GM12878 (cell line): ENCODE measurements around the gene UBE2I. TPM values are rescaled to one million over a fixed set of nuclear protein-coding genes. Genes with fewer than 3 reads are reported as not detected.

Experiments
- BRCA1 ChIP-seq: IDR thresholded peaks from 2 replicates; pipeline ENCODE4 v1.6.1; 2011; ENCODE audit warnings: low read depth, low read length, improper control_type of control experiment
- CEBPB ChIP-seq, 2 experiments: fragments of 150-350 bp in 1 of 2; IDR thresholded peaks; 2 replicates each; pipeline ENCODE4 v1.6.1; 2012 to 2014; ENCODE audit warnings: low read depth in 2 of 2, low read length in 2 of 2, borderline replicate concordance in 1 of 2, inconsistent platforms in 1 of 2
- CHD2 ChIP-seq: IDR thresholded peaks from 2 replicates; pipeline ENCODE4 v1.6.1; 2011; ENCODE audit warnings: low read depth, low read length, improper control_type of control experiment, borderline replicate concordance
- HDAC2 ChIP-seq: fragments of 200-600 bp; sonication (generic); IDR thresholded peaks from 2 replicates; pipeline ENCODE4 v1.6.1; 2017
- KLF5 ChIP-seq: fragments of 450-650 bp; IDR thresholded peaks from 2 replicates; pipeline ENCODE4 v1.6.1; 2014; ENCODE audit warnings: mild to moderate bottlenecking; ENCODE audit not compliant: partially characterized antibody
- NFIC ChIP-seq: IDR thresholded peaks from 2 replicates; pipeline ENCODE4 v1.6.1; 2012; ENCODE audit warnings: low read depth, mild to moderate bottlenecking, inconsistent platforms, low read length, moderate library complexity
- NFYB ChIP-seq: IDR thresholded peaks from 2 replicates; pipeline ENCODE4 v1.6.1; 2011; ENCODE audit warnings: low read depth, mild to moderate bottlenecking, low read length, improper control_type of control experiment, moderate library complexity; ENCODE audit not compliant: insufficient read depth
- NRF1 ChIP-seq: conservative IDR thresholded peaks from 2 replicates; pipeline ENCODE4 v1.6.1; 2011; ENCODE audit warnings: mild to moderate bottlenecking, low read depth, low read length, improper control_type of control experiment
- RAD51 ChIP-seq: fragments of 450-650 bp; IDR thresholded peaks from 2 replicates; pipeline ENCODE4 v1.6.1; 2016; ENCODE audit warnings: moderate library complexity, mild to moderate bottlenecking, inconsistent platforms
- SREBF2 ChIP-seq: IDR thresholded peaks from 2 replicates; pipeline ENCODE4 v1.6.1; 2012; ENCODE audit warnings: mild to moderate bottlenecking, low read length
- TAF1 ChIP-seq: IDR thresholded peaks from 2 replicates; pipeline ENCODE4 v1.6.1; 2011; ENCODE audit warnings: mild to moderate bottlenecking, low read depth, low read length, borderline replicate concordance
- ZNF217 ChIP-seq: fragments of 450-650 bp; IDR thresholded peaks from 2 replicates; pipeline ENCODE4 v1.6.1; 2017; ENCODE audit warnings: antibody characterized with exemption, mild to moderate bottlenecking
- ZNF622 ChIP-seq: fragments of 450-650 bp; IDR thresholded peaks from 2 replicates; pipeline ENCODE4 v1.6.1; 2017; ENCODE audit warnings: mild to moderate bottlenecking, inconsistent platforms
- polyA plus RNA-seq, 11 experiments: library from polyadenylated mRNA; depleted of rRNA in 4 of 11; unstranded in 6 of 11; stranded (reverse) in 5 of 11; fragments of >200 nt; fragmentation: Nextera tagmentation in 4 of 11; fragmentation: Illumina TruSeq in 1 of 11; extraction: Ambion mirVana in 4 of 11; extraction: Trizol in 1 of 11; gene quantifications; 1 replicate in 1 of 11; 2 replicates in 10 of 11; pipeline versions ENCODE4 v1.2.1 to v1.2.3, GENCODE V29; 2011 to 2016; ENCODE audit warnings: inconsistent platforms in 2 of 11, missing spikeins in 2 of 11, low read depth in 1 of 11
- total RNA-seq, 4 experiments: library from RNA; depleted of rRNA in 3 of 4; stranded (reverse); fragments of >200 nt in 3 of 4; fragmentation: Illumina TruSeq in 1 of 4; extraction: Trizol in 1 of 4; gene quantifications; 2 replicates each; pipeline versions ENCODE4 v1.2.1 to v1.2.3, GENCODE V29; 2013 to 2021
- TF ChIP-seq, protein P1 (sequence below): IDR thresholded peaks from 2 replicates; pipeline ENCODE4 v1.6.1; 2011; ENCODE audit warnings: low read depth, low read length, improper control_type of control experiment, borderline replicate concordance
- TF ChIP-seq, protein P2 (sequence below): fragments of 450-650 bp; IDR thresholded peaks from 2 replicates; pipeline ENCODE4 v1.6.1; 2016; ENCODE audit warnings: mild to moderate bottlenecking
- TF ChIP-seq, protein P3 (sequence below): IDR thresholded peaks from 2 replicates; pipeline ENCODE4 v1.6.1; 2012; ENCODE audit warnings: improper control_type of control experiment, low read depth, low read length; ENCODE audit not compliant: insufficient replicate concordance
- TF ChIP-seq, protein P4 (sequence below): fragments of 450-650 bp; IDR thresholded peaks from 2 replicates; pipeline ENCODE4 v1.6.1; 2017; ENCODE audit warnings: mild to moderate bottlenecking
- TF ChIP-seq, protein P5 (sequence below): IDR thresholded peaks from 2 replicates; pipeline ENCODE4 v1.6.1; 2012; ENCODE audit warnings: low read depth, low read length, improper control_type of control experiment
- TF ChIP-seq, protein P6 (sequence below): fragments of 150-350 bp; IDR thresholded peaks from 2 replicates; pipeline ENCODE4 v1.6.1; 2014; ENCODE audit warnings: mild to moderate bottlenecking, low read depth, low read length

UBE2I gene
- total and polyA plus RNA-seq, 10 of the 15 experiments (the other 5 are each of a cell fraction or from before 2014, with no cell fraction given): 47.5 to 243 (median 194) TPM

DNA sequence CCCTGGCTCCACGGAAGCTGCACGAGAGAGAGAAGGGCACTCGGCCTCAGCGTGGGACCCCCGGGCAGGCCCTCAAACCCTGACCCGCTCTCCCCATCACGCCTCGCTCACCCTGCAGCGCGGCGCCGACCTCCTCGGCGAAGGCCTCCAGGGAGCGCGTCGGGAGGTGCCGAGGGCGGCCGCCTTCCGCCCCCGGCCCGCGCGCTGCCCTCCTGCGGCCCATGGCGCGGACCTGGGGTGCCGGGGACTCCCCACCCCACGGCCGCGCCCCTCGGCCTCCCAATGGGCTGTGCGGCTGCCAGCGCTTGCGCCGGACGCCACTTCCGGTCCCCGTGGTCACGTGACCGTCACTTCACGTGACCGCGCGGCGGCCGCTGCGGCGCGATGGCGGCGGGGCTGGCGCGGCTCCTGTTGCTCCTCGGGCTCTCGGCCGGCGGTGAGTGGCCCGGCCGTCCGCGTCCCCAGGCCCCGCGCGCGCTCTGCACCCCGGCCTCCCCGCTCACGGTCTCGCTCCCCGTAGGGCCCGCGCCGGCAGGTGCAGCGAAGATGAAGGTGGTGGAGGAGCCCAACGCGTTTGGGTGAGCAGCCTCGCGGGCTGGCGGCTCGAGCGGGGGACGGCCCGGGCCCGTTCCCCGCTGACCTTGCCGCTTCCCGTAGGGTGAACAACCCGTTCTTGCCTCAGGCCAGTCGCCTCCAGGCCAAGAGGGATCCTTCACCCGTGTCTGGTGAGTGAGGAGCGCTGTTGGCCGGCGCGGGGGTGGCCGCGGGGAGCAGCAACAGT, 42.3 kb downstream of the UBE2I start, which contains the start of the genes GNPTG and TSR3 (continued):
- no peak for TF ChIP-seq SREBF2
- peak; percentile 91 for TF ChIP-seq TAF1
- peak; percentile 97 for TF ChIP-seq RAD51
- TF ChIP-seq NFYB: peak; percentile 57; the same call in 1 of the 2 replicates
- TF ChIP-seq, protein P1, sequence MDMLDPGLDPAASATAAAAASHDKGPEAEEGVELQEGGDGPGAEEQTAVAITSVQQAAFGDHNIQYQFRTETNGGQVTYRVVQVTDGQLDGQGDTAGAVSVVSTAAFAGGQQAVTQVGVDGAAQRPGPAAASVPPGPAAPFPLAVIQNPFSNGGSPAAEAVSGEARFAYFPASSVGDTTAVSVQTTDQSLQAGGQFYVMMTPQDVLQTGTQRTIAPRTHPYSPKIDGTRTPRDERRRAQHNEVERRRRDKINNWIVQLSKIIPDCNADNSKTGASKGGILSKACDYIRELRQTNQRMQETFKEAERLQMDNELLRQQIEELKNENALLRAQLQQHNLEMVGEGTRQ: peak; percentile 98
- TF ChIP-seq, protein P2, sequence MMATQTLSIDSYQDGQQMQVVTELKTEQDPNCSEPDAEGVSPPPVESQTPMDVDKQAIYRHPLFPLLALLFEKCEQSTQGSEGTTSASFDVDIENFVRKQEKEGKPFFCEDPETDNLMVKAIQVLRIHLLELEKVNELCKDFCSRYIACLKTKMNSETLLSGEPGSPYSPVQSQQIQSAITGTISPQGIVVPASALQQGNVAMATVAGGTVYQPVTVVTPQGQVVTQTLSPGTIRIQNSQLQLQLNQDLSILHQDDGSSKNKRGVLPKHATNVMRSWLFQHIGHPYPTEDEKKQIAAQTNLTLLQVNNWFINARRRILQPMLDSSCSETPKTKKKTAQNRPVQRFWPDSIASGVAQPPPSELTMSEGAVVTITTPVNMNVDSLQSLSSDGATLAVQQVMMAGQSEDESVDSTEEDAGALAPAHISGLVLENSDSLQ: no peak
- TF ChIP-seq, protein P3, sequence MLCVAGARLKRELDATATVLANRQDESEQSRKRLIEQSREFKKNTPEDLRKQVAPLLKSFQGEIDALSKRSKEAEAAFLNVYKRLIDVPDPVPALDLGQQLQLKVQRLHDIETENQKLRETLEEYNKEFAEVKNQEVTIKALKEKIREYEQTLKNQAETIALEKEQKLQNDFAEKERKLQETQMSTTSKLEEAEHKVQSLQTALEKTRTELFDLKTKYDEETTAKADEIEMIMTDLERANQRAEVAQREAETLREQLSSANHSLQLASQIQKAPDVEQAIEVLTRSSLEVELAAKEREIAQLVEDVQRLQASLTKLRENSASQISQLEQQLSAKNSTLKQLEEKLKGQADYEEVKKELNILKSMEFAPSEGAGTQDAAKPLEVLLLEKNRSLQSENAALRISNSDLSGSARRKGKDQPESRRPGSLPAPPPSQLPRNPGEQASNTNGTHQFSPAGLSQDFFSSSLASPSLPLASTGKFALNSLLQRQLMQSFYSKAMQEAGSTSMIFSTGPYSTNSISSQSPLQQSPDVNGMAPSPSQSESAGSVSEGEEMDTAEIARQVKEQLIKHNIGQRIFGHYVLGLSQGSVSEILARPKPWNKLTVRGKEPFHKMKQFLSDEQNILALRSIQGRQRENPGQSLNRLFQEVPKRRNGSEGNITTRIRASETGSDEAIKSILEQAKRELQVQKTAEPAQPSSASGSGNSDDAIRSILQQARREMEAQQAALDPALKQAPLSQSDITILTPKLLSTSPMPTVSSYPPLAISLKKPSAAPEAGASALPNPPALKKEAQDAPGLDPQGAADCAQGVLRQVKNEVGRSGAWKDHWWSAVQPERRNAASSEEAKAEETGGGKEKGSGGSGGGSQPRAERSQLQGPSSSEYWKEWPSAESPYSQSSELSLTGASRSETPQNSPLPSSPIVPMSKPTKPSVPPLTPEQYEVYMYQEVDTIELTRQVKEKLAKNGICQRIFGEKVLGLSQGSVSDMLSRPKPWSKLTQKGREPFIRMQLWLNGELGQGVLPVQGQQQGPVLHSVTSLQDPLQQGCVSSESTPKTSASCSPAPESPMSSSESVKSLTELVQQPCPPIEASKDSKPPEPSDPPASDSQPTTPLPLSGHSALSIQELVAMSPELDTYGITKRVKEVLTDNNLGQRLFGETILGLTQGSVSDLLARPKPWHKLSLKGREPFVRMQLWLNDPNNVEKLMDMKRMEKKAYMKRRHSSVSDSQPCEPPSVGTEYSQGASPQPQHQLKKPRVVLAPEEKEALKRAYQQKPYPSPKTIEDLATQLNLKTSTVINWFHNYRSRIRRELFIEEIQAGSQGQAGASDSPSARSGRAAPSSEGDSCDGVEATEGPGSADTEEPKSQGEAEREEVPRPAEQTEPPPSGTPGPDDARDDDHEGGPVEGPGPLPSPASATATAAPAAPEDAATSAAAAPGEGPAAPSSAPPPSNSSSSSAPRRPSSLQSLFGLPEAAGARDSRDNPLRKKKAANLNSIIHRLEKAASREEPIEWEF: no peak
- peak; percentile 72 for TF ChIP-seq NRF1
- TF ChIP-seq KLF5: peak; percentile 77
- TF ChIP-seq CEBPB (IDR thresholded peaks at IDR 0.05; ENCODE audit: borderline replicate concordance in 1 of 2, low read depth in 2 of 2, low read length in 2 of 2): no peak
- no peak; the same call in 1 of the 2 replicates for TF ChIP-seq NFIC
- TF ChIP-seq ZNF622: no peak
- TF ChIP-seq ZNF217: peak; percentile 65; the same call in 1 of the 2 replicates
- no peak; the same call in 1 of the 2 replicates for TF ChIP-seq CHD2
- TF ChIP-seq HDAC2: peak; percentile 98
- TF ChIP-seq BRCA1: no peak
- TF ChIP-seq, protein P4, sequence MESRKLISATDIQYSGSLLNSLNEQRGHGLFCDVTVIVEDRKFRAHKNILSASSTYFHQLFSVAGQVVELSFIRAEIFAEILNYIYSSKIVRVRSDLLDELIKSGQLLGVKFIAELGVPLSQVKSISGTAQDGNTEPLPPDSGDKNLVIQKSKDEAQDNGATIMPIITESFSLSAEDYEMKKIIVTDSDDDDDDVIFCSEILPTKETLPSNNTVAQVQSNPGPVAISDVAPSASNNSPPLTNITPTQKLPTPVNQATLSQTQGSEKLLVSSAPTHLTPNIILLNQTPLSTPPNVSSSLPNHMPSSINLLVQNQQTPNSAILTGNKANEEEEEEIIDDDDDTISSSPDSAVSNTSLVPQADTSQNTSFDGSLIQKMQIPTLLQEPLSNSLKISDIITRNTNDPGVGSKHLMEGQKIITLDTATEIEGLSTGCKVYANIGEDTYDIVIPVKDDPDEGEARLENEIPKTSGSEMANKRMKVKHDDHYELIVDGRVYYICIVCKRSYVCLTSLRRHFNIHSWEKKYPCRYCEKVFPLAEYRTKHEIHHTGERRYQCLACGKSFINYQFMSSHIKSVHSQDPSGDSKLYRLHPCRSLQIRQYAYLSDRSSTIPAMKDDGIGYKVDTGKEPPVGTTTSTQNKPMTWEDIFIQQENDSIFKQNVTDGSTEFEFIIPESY: no peak
- TF ChIP-seq, protein P5, sequence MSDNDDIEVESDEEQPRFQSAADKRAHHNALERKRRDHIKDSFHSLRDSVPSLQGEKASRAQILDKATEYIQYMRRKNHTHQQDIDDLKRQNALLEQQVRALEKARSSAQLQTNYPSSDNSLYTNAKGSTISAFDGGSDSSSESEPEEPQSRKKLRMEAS: peak; percentile 98
- TF ChIP-seq, protein P6, sequence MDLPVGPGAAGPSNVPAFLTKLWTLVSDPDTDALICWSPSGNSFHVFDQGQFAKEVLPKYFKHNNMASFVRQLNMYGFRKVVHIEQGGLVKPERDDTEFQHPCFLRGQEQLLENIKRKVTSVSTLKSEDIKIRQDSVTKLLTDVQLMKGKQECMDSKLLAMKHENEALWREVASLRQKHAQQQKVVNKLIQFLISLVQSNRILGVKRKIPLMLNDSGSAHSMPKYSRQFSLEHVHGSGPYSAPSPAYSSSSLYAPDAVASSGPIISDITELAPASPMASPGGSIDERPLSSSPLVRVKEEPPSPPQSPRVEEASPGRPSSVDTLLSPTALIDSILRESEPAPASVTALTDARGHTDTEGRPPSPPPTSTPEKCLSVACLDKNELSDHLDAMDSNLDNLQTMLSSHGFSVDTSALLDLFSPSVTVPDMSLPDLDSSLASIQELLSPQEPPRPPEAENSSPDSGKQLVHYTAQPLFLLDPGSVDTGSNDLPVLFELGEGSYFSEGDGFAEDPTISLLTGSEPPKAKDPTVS: no peak
